Caco-2 (cell line): ENCODE measurements around the gene KHDRBS2. TPM values are rescaled to one million over a fixed set of nuclear protein-coding genes. Genes with fewer than 3 reads are reported as not detected.
A peak's percentile ranks its signal among the peaks of the same experiment; 100 is the strongest.

Source experiments
- BruUV-seq: library from RNA; stranded (reverse); fragments of 400-500 nt; replicated peaks from 2 replicates; lab custom pipeline; 2021; lab: Mats Ljungman, UMichigan
- CTCF ChIA-PET: fragments of 300-600 bp; sonication (Branson Sonifier 250); formaldehyde crosslinking; loops from one replicate; lab custom pipeline; 2022; ENCODE audit warnings: antibody characterized with exemption; lab: Charles Lee
- POLR2A ChIA-PET: fragments of 300-600 bp; sonication (Branson Sonifier 250); formaldehyde crosslinking; loops from one replicate; lab custom pipeline; 2022; ENCODE audit warnings: antibody characterized with exemption; lab: Charles Lee
- DNase-seq, 2 experiments: peaks; one replicate each; pipeline versions ENCODE4 v3.0.0 to v3.0.0-alpha.2; 2020 to 2022
- H3K27me3 ChIP-seq: replicated peaks from 2 replicates; pipeline ENCODE4 v1.6.0; 2011; ENCODE audit warnings: low read length; ENCODE audit not compliant: control insufficient read depth, insufficient read depth
- H3K36me3 ChIP-seq: 2 replicates; pipeline ENCODE4 v1.5.1; 2011; ENCODE audit warnings: low read length; ENCODE audit not compliant: control insufficient read depth, insufficient read depth
- H3K4me1 ChIP-seq: fragments of 250-450 bp; sonication (Bioruptor Pico); 2 replicates; pipeline ENCODE4 v1.5.1; 2020; ENCODE audit warnings: mild to moderate bottlenecking
- H3K4me3 ChIP-seq: 2 replicates; pipeline ENCODE4 v1.5.1; 2011; ENCODE audit warnings: low read depth, mild to moderate bottlenecking, control low read depth, low read length
- H3K9me3 ChIP-seq: fragments of 250-450 bp; sonication (Bioruptor Pico); 2 replicates; pipeline ENCODE4 v1.5.1; 2020; ENCODE audit warnings: mild to moderate bottlenecking, moderate library complexity
- H3K27ac Mint-ChIP-seq: one replicate; pipeline ENCODE4 v1.8.0; 2022; ENCODE audit warnings: mixed read lengths; ENCODE audit not compliant: unreplicated experiment
- H3K27me3 Mint-ChIP-seq: one replicate; pipeline ENCODE4 v1.8.0; 2022; ENCODE audit warnings: mixed read lengths; ENCODE audit not compliant: insufficient read depth, unreplicated experiment
- H3K36me3 Mint-ChIP-seq: one replicate; pipeline ENCODE4 v1.8.0; 2022; ENCODE audit warnings: mild to moderate bottlenecking, mixed read lengths; ENCODE audit not compliant: insufficient read depth, unreplicated experiment
- H3K4me1 Mint-ChIP-seq: one replicate; pipeline ENCODE4 v1.8.0; 2022; ENCODE audit warnings: low read depth, mixed read lengths; ENCODE audit not compliant: unreplicated experiment
- H3K4me3 Mint-ChIP-seq: one replicate; pipeline ENCODE4 v1.8.0; 2022; ENCODE audit warnings: mild to moderate bottlenecking, moderate library complexity, mixed read lengths; ENCODE audit not compliant: unreplicated experiment
- H3K9me3 Mint-ChIP-seq: one replicate; pipeline ENCODE4 v1.8.0; 2022; ENCODE audit warnings: mixed read lengths; ENCODE audit not compliant: unreplicated experiment
- CTCF ChIP-seq, 2 experiments: fragments of 200-600 bp in 1 of 2; IDR thresholded peaks; 1 replicate in 1 of 2; 2 replicates in 1 of 2; pipeline versions ENCODE4 v1.5.1 to v1.8.0; 2011 to 2022; ENCODE audit warnings: antibody characterized with exemption in 1 of 2, control low read depth in 1 of 2, inconsistent platforms in 1 of 2, low read depth in 1 of 2, low read length in 1 of 2, mild to moderate bottlenecking in 1 of 2, moderate library complexity in 1 of 2; ENCODE audit not compliant: insufficient read depth in 1 of 2, severe bottlenecking in 1 of 2, unreplicated experiment in 1 of 2
- intact Hi-C: fragments of 100-400 bp; cut with micrococcal nuclease; formaldehyde crosslinking; loops from one replicate; pipeline ENCODE4 v1.10.0; 2022; ENCODE audit not compliant: unreplicated experiment
- total RNA-seq: library from RNA; stranded (reverse); gene quantifications from 2 replicates; pipeline ENCODE4 v1.2.3, GENCODE V29; 2022

The KHDRBS2 gene
- total RNA-seq, 1 experiment from 2014 or later = not detected

GRCh38 chr6:62039605-62040004 lies 246.4 kb downstream of the KHDRBS2 start:
- H3K27me3 ChIP-seq = no peaks in the 10 kb centered on the region
- Mint-ChIP-seq H3K9me3 (no peaks in the 10 kb centered on the region), H3K4me3 (no peak overlapping the region), H3K36me3 (no peaks in the 10 kb centered on the region), H3K27ac (no peak overlapping the region), H3K4me1 (no peaks in the 10 kb centered on the region), H3K27me3 (no peaks in the 10 kb centered on the region)
- H3K36me3 ChIP-seq = no peaks in the 10 kb centered on the region
- no TSS peak for BruUV-seq
- H3K4me1 ChIP-seq = no peaks in the 10 kb centered on the region
- no peak overlapping the region for H3K4me3 ChIP-seq
- ChIA-PET POLR2A (no interaction called here), CTCF (no interaction called here)
- H3K9me3 ChIP-seq = no peaks in the 10 kb centered on the region
- TF ChIP-seq CTCF (IDR thresholded peaks at IDR 0.05; ENCODE audit: insufficient read depth in 1 of 2, low read depth in 1 of 2, low read length in 1 of 2, severe bottlenecking in 1 of 2, unreplicated experiment in 1 of 2) = no peak
- no peak for DNase-seq
- intact Hi-C loops = no loop called here

- Histone ChIP-seq H3K4me3 (no peak overlapping the region), H3K27me3 (no peaks in the 10 kb centered on the region), H3K36me3 (no peaks in the 10 kb centered on the region), H3K9me3 (no peaks in the 10 kb centered on the region), H3K4me1 (no peaks in the 10 kb centered on the region)
- no peaks in the 10 kb centered on the region for H3K36me3 Mint-ChIP-seq
- no peaks in the 10 kb centered on the region for H3K4me1 Mint-ChIP-seq
- no peak overlapping the region for H3K4me3 Mint-ChIP-seq
- ChIA-PET POLR2A (no interaction called here), CTCF (no interaction called here)
- no TSS peak for BruUV-seq
- DNase-seq = no peak
- peaks cover 7% of the 10 kb centered on the region for H3K9me3 Mint-ChIP-seq
- TF ChIP-seq CTCF (IDR thresholded peaks at IDR 0.05; ENCODE audit: insufficient read depth in 1 of 2, low read depth in 1 of 2, low read length in 1 of 2, severe bottlenecking in 1 of 2, unreplicated experiment in 1 of 2) = no peak
- H3K27ac Mint-ChIP-seq = no peak overlapping the region
- no peaks in the 10 kb centered on the region for H3K27me3 Mint-ChIP-seq
- intact Hi-C loops = no loop called here
These were observed 248.6 kb downstream of the KHDRBS2 start for GRCh38 chr6:62037445-62037844.

- POLR2A ChIA-PET = no interaction called here
- intact Hi-C loops = loop anchor here (1.0 kb wide), 1 partner anchor 114 kb away; no protein-coding TSS in a partner anchor
- peaks cover 7% of the 10 kb centered on the region for H3K9me3 Mint-ChIP-seq
- no peak overlapping the region for H3K4me3 Mint-ChIP-seq
- H3K4me1 Mint-ChIP-seq = no peaks in the 10 kb centered on the region
- no peaks in the 10 kb centered on the region for H3K9me3 ChIP-seq
- peak in 1 of 2 experiments; percentile 1 for TF ChIP-seq CTCF (IDR thresholded peaks at IDR 0.05; ENCODE audit: insufficient read depth in 1 of 2, low read depth in 1 of 2, low read length in 1 of 2, severe bottlenecking in 1 of 2, unreplicated experiment in 1 of 2)
- H3K27ac Mint-ChIP-seq = no peak overlapping the region
- CTCF ChIA-PET = no interaction called here
- H3K4me3 ChIP-seq = no peak overlapping the region
- no peaks in the 10 kb centered on the region for H3K36me3 ChIP-seq
- no peaks in the 10 kb centered on the region for H3K27me3 ChIP-seq
- no peaks in the 10 kb centered on the region for H3K27me3 Mint-ChIP-seq
- no peak for DNase-seq
- no peaks in the 10 kb centered on the region for H3K4me1 ChIP-seq
- H3K36me3 Mint-ChIP-seq = no peaks in the 10 kb centered on the region
- no TSS peak for BruUV-seq
These were observed 250.1 kb downstream of the KHDRBS2 start for GRCh38 chr6:62035952-62036351.
